ENCODE measurements around the gene GALNT2. TPM values are rescaled to one million over a fixed set of nuclear protein-coding genes. Genes with fewer than 3 reads are reported as not detected.

GALNT2 gene
- total and polyA plus RNA-seq, 3 experiments from 2014 or later, result 15.7 to 69.0 (median 65.6) TPM

GRCh38 chr1:230047114-230047865, 19.7 kb upstream of the GALNT2 start:
- no peaks in the 10 kb centered on the region for H3K9me3 ChIP-seq (ENCODE audit: low read length)
- peaks cover 4 to 9% (median 5%) of the 10 kb centered on the region in 3 donors for H3K4me1 Mint-ChIP-seq
- H3K27ac ChIP-seq (ENCODE audit: low read depth, low read length), result no peak overlapping the region
- DNase-seq, result no peak
- CTCF ChIA-PET, result no interaction called here
- H3K4me3 ChIP-seq (ENCODE audit: low read length), result no peak overlapping the region
- H3K27me3 ChIP-seq (ENCODE audit: insufficient read depth, low read length, poor library complexity, severe bottlenecking), result no peaks in the 10 kb centered on the region
- no peaks in the 10 kb centered on the region for H3K4me1 ChIP-seq (ENCODE audit: insufficient read depth, low read length)
- H3K27me3 Mint-ChIP-seq, result peaks cover 16 to 34% of the 10 kb centered on the region in 2 donors
- H3K9me3 Mint-ChIP-seq, result no peaks in the 10 kb centered on the region
- no peaks in the 10 kb centered on the region for H3K36me3 Mint-ChIP-seq
- H3K36me3 ChIP-seq (ENCODE audit: insufficient read depth, low read length), result no peaks in the 10 kb centered on the region
- H3K4me3 Mint-ChIP-seq, result no peak overlapping the region
- POLR2A ChIA-PET, result no interaction called here
- no peak overlapping the region for H3K27ac Mint-ChIP-seq

- Mint-ChIP-seq H3K36me3 (peaks cover 0 to 1% (median 0%) of the 10 kb centered on the region in 3 donors), H3K27me3 (peaks cover 13 to 27% of the 10 kb centered on the region in 2 donors), H3K4me1 (peaks cover 4 to 9% (median 5%) of the 10 kb centered on the region in 3 donors), H3K9me3 (no peaks in the 10 kb centered on the region), H3K4me3 (no peak overlapping the region), H3K27ac (peak overlapping the region in 1 of 8 donors; percentile 61)
- ChIA-PET CTCF (no interaction called here), POLR2A (no interaction called here)
- DNase-seq, result no peak
- no peaks in the 10 kb centered on the region for H3K4me1 ChIP-seq (ENCODE audit: insufficient read depth, low read length)
- no peak overlapping the region for H3K4me3 ChIP-seq (ENCODE audit: low read length)
- no peaks in the 10 kb centered on the region for H3K27me3 ChIP-seq (ENCODE audit: insufficient read depth, low read length, poor library complexity, severe bottlenecking)
- H3K36me3 ChIP-seq (ENCODE audit: insufficient read depth, low read length), result no peaks in the 10 kb centered on the region
- H3K27ac ChIP-seq (ENCODE audit: low read depth, low read length), result no peak overlapping the region
- H3K9me3 ChIP-seq (ENCODE audit: low read length), result no peaks in the 10 kb centered on the region
These were observed 18.7 kb upstream of the GALNT2 start for GRCh38 chr1:230048322-230048721.

- peaks cover 4 to 9% (median 5%) of the 10 kb centered on the region in 3 donors for H3K4me1 Mint-ChIP-seq
- H3K27me3 Mint-ChIP-seq, result peaks cover 9 to 21% of the 10 kb centered on the region in 2 donors
- H3K9me3 Mint-ChIP-seq, result no peaks in the 10 kb centered on the region
- Histone ChIP-seq H3K4me1 (ENCODE audit: insufficient read depth, low read length) (no peaks in the 10 kb centered on the region), H3K36me3 (ENCODE audit: insufficient read depth, low read length) (no peaks in the 10 kb centered on the region), H3K4me3 (ENCODE audit: low read length) (no peak overlapping the region), H3K9me3 (ENCODE audit: low read length) (no peaks in the 10 kb centered on the region), H3K27me3 (ENCODE audit: insufficient read depth, low read length, poor library complexity, severe bottlenecking) (no peaks in the 10 kb centered on the region), H3K27ac (ENCODE audit: low read depth, low read length) (no peak overlapping the region)
- no peak overlapping the region for H3K4me3 Mint-ChIP-seq
- H3K36me3 Mint-ChIP-seq, result peaks cover 0 to 1% (median 0%) of the 10 kb centered on the region in 3 donors
- H3K27ac Mint-ChIP-seq, result no peak overlapping the region
- ChIA-PET CTCF (no interaction called here), POLR2A (no interaction called here)
- DNase-seq, result no peak
These were observed 18.1 kb upstream of the GALNT2 start for GRCh38 chr1:230048922-230049321.

- peaks cover 4 to 9% (median 5%) of the 10 kb centered on the region in 3 donors for H3K4me1 Mint-ChIP-seq
- Histone ChIP-seq H3K4me3 (ENCODE audit: low read length) (no peak overlapping the region), H3K9me3 (ENCODE audit: low read length) (no peaks in the 10 kb centered on the region), H3K4me1 (ENCODE audit: insufficient read depth, low read length) (no peaks in the 10 kb centered on the region), H3K36me3 (ENCODE audit: insufficient read depth, low read length) (no peaks in the 10 kb centered on the region), H3K27ac (ENCODE audit: low read depth, low read length) (no peak overlapping the region), H3K27me3 (ENCODE audit: insufficient read depth, low read length, poor library complexity, severe bottlenecking) (no peaks in the 10 kb centered on the region)
- H3K27me3 Mint-ChIP-seq, result peaks cover 12 to 15% of the 10 kb centered on the region in 2 donors
- ChIA-PET CTCF (no interaction called here), POLR2A (no interaction called here)
- H3K9me3 Mint-ChIP-seq, result no peaks in the 10 kb centered on the region
- DNase-seq, result no peak
- H3K27ac Mint-ChIP-seq, result no peak overlapping the region
- peak overlapping the region in 1 of 7 donors; percentile 56 for H3K4me3 Mint-ChIP-seq
- peaks cover 0 to 1% (median 0%) of the 10 kb centered on the region in 3 donors for H3K36me3 Mint-ChIP-seq
These were observed 17.3 kb upstream of the GALNT2 start for GRCh38 chr1:230049731-230050130.

GRCh38 chr1:230050973-230051735, 15.9 kb upstream of the GALNT2 start:
- no peak for DNase-seq
- Histone ChIP-seq H3K9me3 (ENCODE audit: low read length) (no peaks in the 10 kb centered on the region), H3K27ac (ENCODE audit: low read depth, low read length) (no peak overlapping the region), H3K4me1 (ENCODE audit: insufficient read depth, low read length) (no peaks in the 10 kb centered on the region), H3K4me3 (ENCODE audit: low read length) (no peak overlapping the region), H3K36me3 (ENCODE audit: insufficient read depth, low read length) (no peaks in the 10 kb centered on the region), H3K27me3 (ENCODE audit: insufficient read depth, low read length, poor library complexity, severe bottlenecking) (no peaks in the 10 kb centered on the region)
- Mint-ChIP-seq H3K4me1 (peaks cover 4 to 9% (median 5%) of the 10 kb centered on the region in 3 donors), H3K27ac (peak overlapping the region in 2 of 8 donors; percentile 41 to 43), H3K4me3 (peak overlapping the region in 1 of 7 donors; percentile 68), H3K27me3 (peaks cover 8 to 10% of the 10 kb centered on the region in 2 donors), H3K36me3 (peaks cover 0 to 1% (median 0%) of the 10 kb centered on the region in 3 donors), H3K9me3 (no peaks in the 10 kb centered on the region)
- ChIA-PET CTCF (no interaction called here), POLR2A (no interaction called here)

- Histone ChIP-seq H3K27me3 (ENCODE audit: insufficient read depth, low read length, poor library complexity, severe bottlenecking) (no peaks in the 10 kb centered on the region), H3K9me3 (ENCODE audit: low read length) (no peaks in the 10 kb centered on the region), H3K4me3 (ENCODE audit: low read length) (no peak overlapping the region), H3K36me3 (ENCODE audit: insufficient read depth, low read length) (no peaks in the 10 kb centered on the region), H3K27ac (ENCODE audit: low read depth, low read length) (no peak overlapping the region), H3K4me1 (ENCODE audit: insufficient read depth, low read length) (no peaks in the 10 kb centered on the region)
- H3K4me3 Mint-ChIP-seq, result no peak overlapping the region
- H3K36me3 Mint-ChIP-seq, result peaks cover 0 to 1% (median 0%) of the 10 kb centered on the region in 3 donors
- peaks cover 3 to 6% of the 10 kb centered on the region in 2 donors for H3K27me3 Mint-ChIP-seq
- DNase-seq, result no peak
- peaks cover 4 to 9% (median 5%) of the 10 kb centered on the region in 3 donors for H3K4me1 Mint-ChIP-seq
- CTCF ChIA-PET, result no interaction called here
- POLR2A ChIA-PET, result no interaction called here
- no peaks in the 10 kb centered on the region for H3K9me3 Mint-ChIP-seq
- H3K27ac Mint-ChIP-seq, result no peak overlapping the region
These were observed 15.0 kb upstream of the GALNT2 start for GRCh38 chr1:230052018-230052417.

GRCh38 chr1:230052665-230053064, 14.4 kb upstream of the GALNT2 start:
- Mint-ChIP-seq H3K36me3 (peaks cover 0 to 1% (median 0%) of the 10 kb centered on the region in 3 donors), H3K4me1 (peaks cover 4 to 9% (median 5%) of the 10 kb centered on the region in 3 donors), H3K27me3 (peaks cover 8 to 11% of the 10 kb centered on the region in 2 donors), H3K4me3 (peak overlapping the region in 1 of 7 donors; percentile 65), H3K27ac (no peak overlapping the region), H3K9me3 (no peaks in the 10 kb centered on the region)
- no peaks in the 10 kb centered on the region for H3K9me3 ChIP-seq (ENCODE audit: low read length)
- no peaks in the 10 kb centered on the region for H3K27me3 ChIP-seq (ENCODE audit: insufficient read depth, low read length, poor library complexity, severe bottlenecking)
- H3K36me3 ChIP-seq (ENCODE audit: insufficient read depth, low read length), result no peaks in the 10 kb centered on the region
- no peak for DNase-seq
- no peak overlapping the region for H3K27ac ChIP-seq (ENCODE audit: low read depth, low read length)
- POLR2A ChIA-PET, result no interaction called here
- no peak overlapping the region for H3K4me3 ChIP-seq (ENCODE audit: low read length)
- CTCF ChIA-PET, result no interaction called here
- no peaks in the 10 kb centered on the region for H3K4me1 ChIP-seq (ENCODE audit: insufficient read depth, low read length)

- Mint-ChIP-seq H3K27me3 (peaks cover 11% of the 10 kb centered on the region in 2 donors), H3K4me1 (peaks cover 4 to 9% (median 5%) of the 10 kb centered on the region in 3 donors), H3K9me3 (no peaks in the 10 kb centered on the region), H3K4me3 (no peak overlapping the region), H3K27ac (peak overlapping the region in 1 of 8 donors; percentile 58), H3K36me3 (peaks cover 0 to 1% (median 0%) of the 10 kb centered on the region in 3 donors)
- ChIA-PET POLR2A (no interaction called here), CTCF (no interaction called here)
- Histone ChIP-seq H3K27me3 (ENCODE audit: insufficient read depth, low read length, poor library complexity, severe bottlenecking) (no peaks in the 10 kb centered on the region), H3K27ac (ENCODE audit: low read depth, low read length) (no peak overlapping the region), H3K36me3 (ENCODE audit: insufficient read depth, low read length) (no peaks in the 10 kb centered on the region), H3K4me1 (ENCODE audit: insufficient read depth, low read length) (no peaks in the 10 kb centered on the region), H3K9me3 (ENCODE audit: low read length) (no peaks in the 10 kb centered on the region), H3K4me3 (ENCODE audit: low read length) (no peak overlapping the region)
- no peak for DNase-seq
These were observed 12.8 kb upstream of the GALNT2 start for GRCh38 chr1:230054092-230054749.
